Inflammatory macrophage (primary cell): ENCODE data around the gene DPP8.
"Not testable (repeated sequence)": the region's sequence is repeated elsewhere in the genome, so short reads cannot be mapped to it uniquely, and the experiment has no call there.

Source experiments
- DNase-seq, 2 donors: peaks; one replicate each; pipeline ENCODE4 v3.0.0-alpha.2; 2020 to 2022
- total RNA-seq, 18 experiments: gene quantifications; one replicate each; lab custom pipeline; 2026; ENCODE audit warnings: mixed read lengths in 6 of 18, inconsistent platforms in 2 of 18; lab: John Stamatoyannopoulos, UW

The DPP8 gene
- total RNA-seq = 47.5 to 123 (median 76.8) reads per million in 18 experiments

GRCh38 chr15:65516997-65517865 lies at the start of gene DPP8:
Gene DPP8, minus strand, starts transcription at chr15:65517689. Its CDS starts 5,136 bp downstream, at chr15:65512553.
- peak; percentile 95 to 96 for DNase-seq

GRCh38 chr15:65561934-65562333 lies 44.4 kb upstream of the DPP8 start:
- DNase-seq = no peak

DNA sequence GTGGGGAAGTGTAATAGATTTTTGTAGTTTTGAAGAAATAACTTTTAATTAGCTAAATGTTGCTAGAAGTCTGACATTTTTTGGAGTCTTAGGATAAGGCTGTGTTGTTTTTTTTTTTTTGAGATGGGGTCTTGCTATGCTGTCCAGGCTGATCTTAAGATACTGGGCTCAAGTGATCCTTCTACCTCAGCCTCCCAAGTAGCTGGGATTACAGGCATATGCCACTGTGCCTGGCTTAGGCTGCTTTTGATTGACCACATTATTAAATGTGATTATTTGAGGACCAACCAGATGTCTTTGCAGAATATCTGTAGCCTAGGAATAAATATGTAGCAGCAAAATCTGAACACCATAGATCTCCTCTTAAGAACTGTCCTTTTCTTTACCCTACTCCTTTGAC lies 42.5 kb upstream of the DPP8 start:
- DNase-seq = no peak

DNA sequence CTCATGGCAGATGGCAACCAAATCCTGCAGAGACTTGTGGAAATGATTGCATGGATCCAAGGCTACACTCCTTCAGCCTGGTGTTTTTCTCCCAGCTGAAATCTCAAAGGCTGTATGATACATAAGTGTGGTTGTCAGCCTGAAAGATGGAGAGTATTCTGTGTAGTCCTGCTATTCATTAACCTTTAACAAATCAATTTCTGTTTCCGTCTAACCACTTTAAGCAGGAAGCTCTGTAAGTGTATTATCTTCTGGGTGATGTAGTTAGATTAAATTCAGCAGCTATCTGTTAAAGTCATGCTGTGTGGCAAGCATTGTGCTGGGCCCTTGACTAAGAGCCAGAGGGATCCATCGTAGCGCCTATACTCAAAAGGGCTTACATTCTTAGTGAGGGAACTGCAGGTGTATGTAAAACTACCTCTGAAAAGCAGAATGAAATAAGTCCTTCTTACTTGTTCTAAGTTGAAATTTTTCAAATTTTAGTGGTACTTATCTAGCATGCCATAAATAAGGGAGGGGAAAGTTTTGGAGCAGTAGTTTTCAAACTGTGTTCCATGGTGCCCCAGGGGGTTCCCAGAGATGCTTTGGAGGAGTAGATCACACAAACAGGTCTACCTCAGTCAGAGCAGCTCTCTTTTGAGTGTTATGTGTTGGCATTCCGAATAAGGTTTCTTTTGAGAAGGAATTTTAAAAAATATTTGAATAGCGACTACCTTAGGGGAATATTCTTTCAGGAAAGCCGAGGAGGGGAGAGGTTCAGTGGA lies 41.7 kb upstream of the DPP8 start:
- no peak for DNase-seq

DNA sequence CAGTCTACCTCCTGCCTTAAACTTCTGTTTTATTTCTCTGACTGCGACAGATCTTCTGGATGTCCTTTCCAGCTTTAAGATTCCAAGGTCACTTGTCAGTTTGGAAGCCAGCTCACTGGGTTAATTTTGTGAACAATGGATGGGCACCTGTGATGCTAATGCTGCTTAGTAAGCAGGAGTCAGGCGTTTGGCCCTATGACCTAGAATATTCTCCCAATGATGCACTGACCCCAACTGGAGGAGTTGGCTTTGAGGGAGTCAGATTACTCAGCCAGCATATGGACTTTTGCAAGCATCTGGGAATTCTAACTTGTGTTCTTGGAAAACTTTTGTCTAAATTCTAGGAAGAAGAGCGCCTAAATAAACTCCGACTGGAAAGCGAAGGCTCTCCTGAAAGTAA lies 40.8 kb upstream of the DPP8 start:
- no peak for DNase-seq

- DNase-seq = no peak
Observed at GRCh38 chr15:65556622-65557021, 39.1 kb upstream of the DPP8 start.

DNA sequence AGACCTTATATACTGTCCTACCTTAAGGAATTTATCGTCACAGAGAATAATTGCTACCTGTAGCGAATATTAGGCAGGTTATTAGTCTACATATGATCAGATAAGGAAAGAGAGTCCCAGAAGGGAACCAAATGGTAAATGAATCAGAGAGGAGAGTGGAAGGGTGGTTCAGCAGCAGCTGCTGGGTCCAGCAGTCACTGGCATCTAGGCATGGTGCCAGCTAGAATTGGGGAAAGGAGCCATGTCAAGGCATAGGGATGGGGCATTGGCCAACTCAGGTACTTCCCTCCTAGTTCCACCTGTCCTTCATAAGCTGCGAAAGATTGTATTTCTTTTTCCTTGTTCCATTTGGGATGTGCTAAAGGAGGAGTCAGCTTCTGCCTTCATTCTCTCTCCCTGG lies 36.2 kb upstream of the DPP8 start:
- no peak for DNase-seq

GRCh38 chr15:65552851-65553250 lies 35.4 kb upstream of the DPP8 start:
- not testable (repeated sequence) for DNase-seq

- no peak for DNase-seq
Observed at GRCh38 chr15:65551183-65551582, 33.7 kb upstream of the DPP8 start.

GRCh38 chr15:65550681-65551098 lies 33.2 kb upstream of the DPP8 start:
- DNase-seq = no peak

- DNase-seq = not testable (repeated sequence)
Observed at GRCh38 chr15:65549288-65549687, 31.8 kb upstream of the DPP8 start.

DNA sequence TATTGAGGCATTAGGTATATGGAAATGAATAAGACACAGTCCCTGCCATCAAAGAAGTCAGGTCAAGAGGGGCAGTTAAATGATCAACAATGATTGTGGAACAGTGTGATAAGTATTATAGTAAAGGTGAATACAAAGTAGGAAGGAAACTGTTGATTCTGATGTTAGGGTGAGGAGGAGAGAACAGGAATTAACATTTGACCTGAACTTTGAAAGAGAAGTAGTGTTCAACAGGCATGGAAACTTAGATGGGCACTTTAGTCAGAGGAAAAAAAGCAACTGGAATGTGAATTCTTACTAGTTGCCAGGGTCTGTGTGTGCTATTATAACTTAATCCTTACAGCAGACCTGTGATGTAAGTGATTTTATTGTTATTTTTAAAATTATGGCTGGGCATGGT lies 30.4 kb upstream of the DPP8 start:
- no peak for DNase-seq

DNA sequence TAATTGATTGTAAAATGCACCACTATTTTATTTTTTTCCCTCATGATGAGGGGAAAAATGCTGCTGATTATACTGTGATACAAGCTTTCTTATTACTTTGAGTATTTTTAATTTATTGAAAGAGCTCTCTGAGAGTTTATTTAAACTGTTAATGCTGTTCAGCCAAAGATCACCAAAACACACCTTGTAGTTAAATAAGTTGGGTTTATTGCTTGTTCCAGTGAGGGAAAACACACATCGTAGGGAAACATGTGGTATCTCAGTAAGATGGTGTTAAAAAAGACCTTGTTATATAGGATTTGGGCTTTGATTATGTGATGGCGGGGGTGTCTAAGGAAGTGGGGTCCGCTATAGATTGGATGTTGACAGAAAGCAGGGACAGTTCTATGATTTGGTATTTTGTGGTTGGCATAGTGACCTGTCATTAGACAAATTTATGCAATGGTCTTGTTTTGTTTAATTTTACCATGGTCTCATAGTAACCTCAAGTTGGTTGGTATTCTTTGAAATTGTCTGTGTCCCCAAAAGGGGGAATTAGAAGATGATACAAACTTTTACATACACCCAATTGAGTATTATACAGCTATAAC lies 23.8 kb upstream of the DPP8 start:
- no peak for DNase-seq

DNA sequence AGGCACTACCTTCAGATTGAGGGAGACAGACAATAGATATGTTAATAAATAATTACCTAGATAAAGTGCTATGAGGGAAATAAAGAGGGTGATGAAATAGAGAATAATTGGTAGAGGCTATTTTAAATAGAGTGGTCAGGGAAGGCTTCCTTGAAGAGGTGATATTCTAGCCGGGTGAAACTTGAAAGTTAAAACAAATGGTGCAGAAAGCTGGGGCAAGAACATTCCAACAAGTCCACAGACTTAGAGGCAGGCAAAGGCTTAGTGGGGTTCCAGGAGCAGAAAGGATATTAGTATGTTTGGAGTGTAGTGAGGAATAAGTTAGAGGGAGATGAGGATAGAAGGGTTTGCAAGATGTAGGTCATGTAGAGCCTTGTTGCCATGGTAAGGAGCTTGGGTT lies 22.8 kb upstream of the DPP8 start:
- no peak for DNase-seq

DNA sequence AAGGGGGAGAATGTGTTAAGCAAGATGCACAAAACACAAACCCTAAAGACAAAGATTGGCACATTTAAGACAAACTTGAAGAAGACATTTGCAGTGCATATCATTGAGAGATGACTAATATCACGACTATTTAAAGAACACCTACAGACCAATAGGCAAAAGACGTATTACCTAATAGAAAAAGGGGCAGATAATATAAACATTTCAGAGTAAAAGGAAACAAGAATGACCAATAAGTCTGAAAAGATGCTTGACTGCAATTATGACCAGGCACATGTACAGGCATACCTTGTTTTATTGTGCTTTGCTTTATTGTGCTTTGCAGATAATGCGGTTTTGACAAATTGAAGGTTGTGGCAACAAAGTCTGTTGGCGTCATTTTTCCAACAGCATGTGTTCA lies 17.7 kb upstream of the DPP8 start:
- DNase-seq = no peak

DNA sequence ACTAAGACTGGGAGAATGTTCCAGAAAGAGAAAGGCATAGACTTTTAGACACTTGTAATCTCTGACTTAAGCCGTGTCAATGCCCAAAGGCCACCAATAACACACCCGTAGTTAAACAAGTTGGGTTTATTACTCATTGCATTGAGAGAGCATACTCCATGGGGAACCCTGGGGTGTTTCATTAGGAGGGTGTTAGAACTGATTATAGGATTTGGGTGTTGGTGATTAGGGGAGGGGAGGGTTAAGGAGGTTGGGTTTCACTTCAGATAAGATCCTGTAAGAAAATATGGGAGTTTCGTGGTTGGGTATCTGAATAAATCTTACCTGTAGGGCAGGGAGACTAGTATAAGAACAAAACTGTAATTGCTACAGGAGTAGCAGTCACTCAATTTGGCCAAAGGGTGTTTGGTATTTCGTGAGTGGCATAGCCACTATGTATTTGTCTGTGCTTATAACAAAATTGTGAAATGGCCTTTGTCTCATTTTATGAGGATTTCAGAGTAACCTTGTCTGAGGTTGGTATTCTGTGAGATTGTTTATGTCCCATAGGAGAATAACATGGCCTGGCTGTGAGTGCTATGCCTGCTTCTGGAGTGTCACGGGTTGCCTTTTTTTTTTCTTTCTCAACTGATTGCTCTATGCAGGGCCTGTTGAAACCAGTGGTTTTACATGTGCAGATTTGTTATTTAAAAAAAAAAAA lies 15.7 kb upstream of the DPP8 start:
- no peak for DNase-seq

GRCh38 chr15:65532738-65533051 lies 15.2 kb upstream of the DPP8 start:
- DNase-seq = no peak

DNA sequence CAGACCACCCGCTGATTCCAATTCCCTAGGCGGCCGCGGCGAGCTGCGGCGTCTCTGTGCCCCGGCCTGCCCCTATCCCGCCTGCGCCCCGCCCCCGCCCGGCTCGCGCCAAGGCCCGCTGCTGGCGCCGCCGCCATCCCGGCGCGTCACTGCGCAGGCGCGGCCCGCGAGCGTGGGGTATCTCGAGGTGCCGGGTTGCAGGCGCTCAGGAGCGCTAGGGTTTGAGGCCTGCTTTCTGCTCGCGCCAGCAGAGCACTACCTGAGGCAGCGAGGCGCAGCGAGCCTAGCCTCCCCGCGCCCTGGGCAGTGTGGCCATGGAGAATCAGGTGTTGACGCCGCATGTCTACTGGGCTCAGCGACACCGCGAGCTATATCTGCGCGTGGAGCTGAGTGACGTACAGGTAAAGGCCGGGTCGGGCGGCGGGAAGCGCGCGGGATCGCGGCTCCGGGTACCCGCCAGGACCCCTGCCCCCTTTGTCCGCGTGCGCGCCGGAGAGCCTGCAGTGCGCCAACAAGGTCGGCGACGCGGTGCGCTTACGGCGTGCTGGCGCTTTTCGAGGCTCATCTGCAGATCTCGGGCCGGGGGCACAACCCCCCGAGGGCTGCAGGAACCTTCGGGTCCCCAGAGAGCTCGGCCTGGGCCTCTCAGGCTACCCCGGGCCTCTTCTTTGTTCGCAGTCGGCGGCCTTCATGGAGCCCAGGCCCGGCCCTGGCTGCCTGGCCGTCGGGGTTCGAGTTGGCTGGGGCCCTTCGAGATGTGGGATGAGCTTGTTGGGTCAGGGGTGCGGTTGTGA lies 13.0 kb upstream of the DPP8 start, which contains the start of gene HACD3:
Gene HACD3, plus strand, starts transcription at position 146 of the 794 bp plus-strand sequence. Its CDS starts 169 bp downstream, at position 315.
- peak; percentile 77 to 88 for DNase-seq

DNA sequence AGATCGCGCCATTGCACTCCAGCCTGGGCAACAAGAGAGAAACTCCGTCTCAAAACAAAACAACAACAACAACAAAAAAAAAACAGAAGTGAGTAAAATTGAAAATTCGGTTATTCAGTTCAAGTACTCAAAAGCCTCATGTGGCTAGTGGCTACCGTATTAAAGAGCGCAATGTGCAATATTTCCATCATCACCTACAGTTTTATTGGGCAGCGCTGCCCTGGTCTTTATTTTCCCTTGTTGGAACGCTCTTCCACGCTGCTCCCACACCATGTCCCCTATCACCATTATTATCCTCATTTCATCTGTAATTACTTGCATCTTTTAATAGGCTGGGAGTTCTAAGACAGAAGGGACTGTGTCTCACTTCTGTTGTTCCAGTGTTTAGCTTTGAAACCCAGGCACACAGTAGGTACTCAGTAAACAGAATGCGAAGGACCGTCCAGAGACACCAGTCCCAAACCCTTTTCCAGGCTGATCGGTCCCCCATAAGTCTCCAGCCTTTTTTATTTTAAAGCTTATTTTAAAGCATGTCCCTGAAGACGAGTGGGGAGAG lies 12.4 kb upstream of the DPP8 start:
- DNase-seq = no peak

GRCh38 chr15:65528461-65529060 lies 11.1 kb upstream of the DPP8 start:
- DNase-seq = no peak

GRCh38 chr15:65525622-65526021 lies 8.1 kb upstream of the DPP8 start:
- DNase-seq = no peak
